Stimulated activated CD8-positive, alpha-beta memory T cell treated with anti-CD3 and anti-CD28 coated beads, Interleukin-7, amount 100 ng/mL, for 4 hours (primary cell): ENCODE data around the gene FCN2.
"Not testable (repeated sequence)": the region's sequence is repeated elsewhere in the genome, so short reads cannot be mapped to it uniquely, and the experiment has no call there.

Experiments
- DNase-seq, 2 donors: peaks; one replicate each; pipeline ENCODE4 v3.0.0-alpha.2; 2020; ENCODE audit warnings: low read depth in 2 of 2

FCN2 gene

DNA sequence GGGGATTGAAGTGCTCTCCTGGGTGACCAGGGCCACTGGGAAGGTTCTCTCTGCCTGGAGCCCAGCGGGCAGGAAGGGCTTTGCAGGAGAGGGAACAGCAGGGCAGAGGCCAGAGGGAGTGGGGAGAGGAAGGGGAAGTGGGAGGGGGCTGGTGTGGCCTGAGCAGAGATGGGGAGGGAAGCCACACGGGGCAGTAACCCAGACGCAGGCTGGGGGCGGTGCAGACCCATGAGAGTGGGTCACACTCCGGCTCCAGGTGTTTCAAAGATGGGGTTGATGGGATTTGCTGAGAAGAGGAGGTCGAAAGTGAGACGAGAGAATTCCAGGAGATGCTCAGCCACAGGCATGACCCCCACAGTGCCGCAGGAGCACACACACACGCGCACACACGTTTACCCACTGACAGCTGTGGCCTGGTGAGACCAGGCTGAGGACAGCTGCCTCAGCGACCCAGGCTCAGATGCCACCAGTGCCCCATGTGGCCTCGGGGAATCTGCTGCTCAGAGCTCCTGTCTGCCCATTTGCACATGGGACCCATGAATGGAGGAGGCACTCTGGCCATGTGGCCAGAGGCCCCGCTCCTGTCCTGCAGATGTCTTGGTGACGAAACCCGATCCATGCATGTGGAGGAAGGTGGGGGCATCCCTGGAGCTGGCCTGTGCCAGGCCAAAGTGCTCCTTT lies 32.7 kb upstream of the FCN2 start:
- no peak for DNase-seq

DNA sequence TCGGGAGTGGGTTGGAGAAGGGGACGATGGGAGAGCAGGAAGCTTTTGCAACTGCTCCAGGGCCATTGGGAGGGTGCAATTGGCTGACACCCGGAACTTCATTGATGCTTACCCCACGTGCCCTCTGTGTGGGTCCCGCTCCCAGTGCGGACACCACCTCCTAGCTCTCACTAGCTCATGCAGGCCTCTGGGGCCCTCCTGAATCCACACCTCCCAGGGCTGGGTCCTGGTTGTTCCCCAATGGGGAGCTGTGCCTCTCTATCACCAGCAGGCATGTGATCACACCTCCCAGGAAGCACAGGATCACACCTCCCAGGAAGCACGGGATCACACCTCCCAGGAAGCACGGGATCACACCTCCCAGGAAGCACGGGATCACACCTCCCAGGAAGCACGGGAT lies 32.1 kb upstream of the FCN2 start:
- no peak for DNase-seq

DNA sequence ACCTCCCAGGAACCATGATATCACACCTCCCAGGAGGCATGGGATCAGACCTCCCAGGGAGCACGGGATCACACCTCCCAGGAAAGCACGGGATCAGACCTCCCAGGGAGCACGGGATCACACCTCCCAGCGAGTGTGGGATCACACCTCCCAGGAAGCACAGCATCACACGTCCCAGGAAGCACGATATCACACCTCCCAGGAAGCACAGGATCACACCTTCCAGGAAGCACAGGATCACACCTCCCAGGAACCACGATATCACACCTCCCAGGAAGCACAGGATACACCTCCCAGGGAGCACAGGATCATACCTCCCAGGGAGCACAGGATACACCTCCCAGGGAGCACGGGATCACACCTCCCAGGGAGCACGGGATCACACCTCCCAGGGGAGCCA lies 30.0 kb upstream of the FCN2 start:
- DNase-seq, result no peak

DNA sequence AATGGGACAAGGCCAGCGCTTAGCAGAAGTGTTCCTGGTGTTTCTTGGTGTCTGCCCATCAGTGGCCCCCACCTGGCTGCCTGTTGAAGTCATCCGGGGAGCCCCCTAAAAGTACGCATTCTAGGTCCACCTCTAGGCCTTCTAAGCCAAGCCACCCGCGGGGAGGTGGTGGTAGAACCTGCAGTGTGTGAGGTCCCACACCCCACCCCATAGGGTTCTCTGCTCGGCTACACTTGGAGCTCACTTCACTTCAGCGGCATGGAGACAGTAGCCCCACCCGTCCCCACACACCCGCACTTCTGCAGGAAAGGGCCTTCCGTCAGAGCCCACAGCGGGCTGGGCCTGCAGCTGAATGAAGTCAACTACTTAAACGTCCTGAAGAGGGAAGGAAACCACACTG lies 29.6 kb upstream of the FCN2 start:
- no peak for DNase-seq

DNA sequence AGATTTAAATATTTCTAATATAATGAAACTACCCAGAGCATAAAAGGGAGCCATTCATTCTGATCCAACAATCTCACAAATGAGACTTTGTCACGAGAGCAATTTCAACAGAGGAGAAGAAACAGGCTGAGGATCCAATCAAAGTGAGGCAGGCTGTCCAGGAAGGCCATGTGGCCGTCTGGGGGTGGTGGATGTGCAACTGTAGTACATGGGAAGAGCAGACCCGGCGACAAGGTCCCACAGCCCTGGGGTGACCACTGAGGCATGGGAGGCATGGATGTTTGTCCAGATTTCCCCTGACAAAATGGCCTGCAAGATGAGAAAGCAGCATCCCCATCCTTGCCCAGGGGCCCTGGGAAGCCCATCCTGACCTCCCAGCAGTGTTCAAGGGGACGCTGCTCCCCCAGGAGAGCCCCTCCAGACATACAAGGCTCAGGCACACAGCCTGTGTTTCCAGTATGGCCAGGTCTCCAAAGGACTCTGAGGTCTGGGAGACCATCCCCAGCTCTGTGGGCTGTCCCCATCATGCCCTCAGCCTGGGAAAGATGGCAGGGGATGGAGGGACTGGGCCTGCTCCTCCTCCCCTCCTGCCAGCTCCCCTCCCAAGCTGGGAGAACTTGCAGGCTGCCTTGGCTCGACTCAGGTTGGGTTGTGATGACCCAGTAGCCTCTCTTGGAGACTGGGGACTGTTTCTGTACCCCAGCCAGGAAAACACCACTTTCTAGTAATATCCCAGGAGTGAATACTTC lies 27.5 kb upstream of the FCN2 start:
- DNase-seq, result no peak

DNA sequence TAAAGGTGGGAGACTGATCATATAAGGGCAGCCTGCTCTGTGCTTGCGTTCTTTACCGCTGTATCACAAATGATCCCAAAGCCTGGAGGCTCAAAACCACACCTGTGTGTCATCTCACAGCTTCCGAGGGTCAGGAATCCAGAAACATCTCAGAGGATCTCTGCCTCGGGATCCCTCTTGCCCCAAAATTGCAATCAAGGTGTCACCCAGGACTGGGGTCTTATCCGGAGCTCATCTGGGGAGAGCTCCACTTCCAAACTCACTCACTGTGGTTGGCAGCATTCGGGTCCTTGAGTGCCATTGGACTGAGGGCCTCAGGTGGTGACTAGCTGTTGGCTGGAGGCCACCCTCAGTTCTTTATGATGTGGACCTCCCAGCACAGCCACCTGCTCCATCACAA lies 26.7 kb upstream of the FCN2 start:
- DNase-seq, result no peak

DNA sequence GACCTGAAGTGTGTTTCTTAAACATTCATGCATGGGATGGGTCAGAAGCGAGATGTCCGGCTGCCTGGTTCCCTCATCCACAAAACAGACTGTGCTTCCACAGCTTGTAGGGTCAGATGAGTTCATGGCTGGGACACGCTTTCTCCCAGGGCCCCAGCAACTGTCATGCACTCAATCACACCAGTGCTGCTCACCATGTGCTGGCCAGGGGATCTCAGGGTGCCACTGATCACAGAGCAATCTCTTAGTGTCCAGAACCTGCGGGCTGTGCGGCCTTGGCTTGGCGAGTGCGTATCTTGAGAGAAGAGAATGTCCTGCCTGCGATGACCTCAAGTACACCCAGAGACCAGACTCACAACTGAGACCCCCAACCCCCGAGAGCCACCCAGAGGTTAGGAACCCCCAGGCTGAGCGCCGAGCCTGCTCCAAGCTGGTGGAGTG lies 26.0 kb upstream of the FCN2 start:
- DNase-seq, result no peak

DNA sequence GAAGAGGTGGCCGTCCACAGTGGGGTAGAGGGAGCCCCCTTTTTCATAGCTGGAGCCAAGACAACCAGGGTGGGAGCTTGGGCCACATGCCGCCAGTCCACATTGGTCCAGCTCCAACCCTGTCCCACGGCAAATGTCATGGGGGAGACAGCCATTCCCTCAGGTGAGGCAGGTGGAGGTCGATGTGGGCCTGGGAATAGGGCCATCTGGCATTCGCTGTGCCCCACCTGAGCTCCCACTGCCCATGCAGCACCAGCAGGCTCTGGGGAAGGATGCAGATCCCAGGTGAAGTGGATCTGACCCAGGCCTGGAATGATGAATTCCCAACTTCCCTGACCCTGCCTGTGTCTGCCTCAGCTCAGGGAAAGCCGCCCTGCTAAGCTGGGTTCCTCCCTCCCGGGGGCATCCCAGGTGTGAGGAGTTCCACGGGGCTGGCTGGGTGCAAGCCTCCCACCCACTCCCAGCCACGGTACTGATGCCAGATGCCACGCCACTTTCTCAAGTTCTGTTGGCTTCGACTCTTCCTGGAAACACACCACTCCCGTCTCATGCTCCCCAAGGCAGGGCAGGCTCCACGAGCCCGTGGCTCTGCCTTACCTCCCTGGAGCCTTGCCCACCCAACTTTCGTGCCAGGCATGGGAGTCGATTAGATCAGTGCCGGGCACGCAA lies 25.2 kb upstream of the FCN2 start:
- no peak for DNase-seq

DNA sequence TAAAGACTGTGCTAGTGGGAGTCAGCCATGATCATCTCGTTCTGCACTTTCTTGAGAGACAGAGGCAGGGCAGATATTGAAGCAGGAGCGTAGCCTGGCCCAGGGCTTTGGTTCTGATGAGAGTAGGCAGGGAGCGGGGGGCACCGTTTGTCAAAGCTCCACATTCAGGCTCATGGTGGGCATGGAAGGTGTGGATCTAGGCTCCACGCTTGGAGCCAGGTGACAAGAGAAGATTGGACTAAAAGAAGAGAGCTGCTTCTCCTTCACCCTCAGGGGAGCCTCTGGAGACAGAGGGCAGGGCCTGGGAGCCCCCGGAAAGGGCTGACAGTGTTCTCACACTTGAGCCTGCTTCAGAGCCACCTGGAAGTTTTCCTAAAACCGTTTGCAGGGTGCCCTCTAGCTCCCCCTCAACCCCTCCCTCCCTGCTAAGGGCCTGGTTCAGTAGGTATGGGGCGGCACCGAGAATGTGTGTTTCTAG lies 24.7 kb upstream of the FCN2 start:
- DNase-seq, result no peak

DNA sequence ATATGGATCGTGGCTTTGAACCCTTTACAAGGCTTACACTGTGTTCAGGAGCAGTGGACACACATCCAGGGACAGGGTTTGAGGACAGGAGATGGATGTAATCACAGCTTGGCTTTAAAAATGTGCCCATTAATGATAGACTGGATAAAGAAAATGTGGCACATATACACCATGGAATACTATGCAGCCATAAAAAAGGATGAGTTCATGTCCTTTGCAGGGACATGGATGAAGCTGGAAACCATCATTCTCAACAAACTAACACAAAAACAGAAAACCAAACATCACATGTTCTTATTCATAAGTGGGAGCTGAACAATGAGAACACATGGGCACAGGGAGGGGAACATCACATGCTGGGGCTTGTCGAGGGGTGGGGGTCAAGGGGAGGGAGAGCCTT lies 23.2 kb upstream of the FCN2 start:
- DNase-seq, result not testable (repeated sequence)

DNA sequence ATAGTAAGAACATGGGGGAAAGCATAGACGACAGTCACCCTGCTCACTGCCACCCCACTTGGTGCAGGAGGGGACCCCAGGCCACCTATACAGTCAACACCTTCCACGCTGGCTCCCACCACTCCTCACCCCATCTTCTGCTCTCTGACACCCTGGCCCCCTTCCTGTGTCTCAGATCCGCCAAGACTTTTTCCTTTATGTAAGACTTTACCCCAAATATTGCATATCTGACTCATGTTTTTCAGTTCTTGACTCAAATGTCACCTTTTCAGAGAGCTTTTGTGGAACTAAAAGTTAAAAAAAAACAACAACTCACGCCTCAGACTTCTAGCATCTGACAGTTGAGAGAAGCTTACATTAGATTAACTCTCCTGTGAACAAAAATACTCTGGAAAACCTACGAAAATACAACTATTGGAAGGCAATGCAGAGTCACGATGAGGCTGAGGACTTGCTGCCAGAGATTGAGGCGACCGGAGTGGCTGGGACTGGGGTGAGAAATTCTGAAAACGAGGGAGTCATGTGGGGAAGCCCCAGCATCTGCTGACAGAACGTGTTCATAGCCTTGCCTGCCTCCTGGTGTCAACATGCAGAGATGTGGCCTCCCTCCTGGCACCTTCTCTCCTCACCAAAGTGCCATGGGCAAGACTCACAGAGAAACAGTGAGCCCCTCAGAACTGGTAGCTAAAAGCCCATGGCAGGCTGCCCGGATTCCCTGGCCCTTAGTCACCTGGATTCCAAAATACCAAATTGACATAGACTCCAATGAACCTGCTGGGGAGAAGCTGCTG lies 22.4 kb upstream of the FCN2 start:
- no peak for DNase-seq

DNA sequence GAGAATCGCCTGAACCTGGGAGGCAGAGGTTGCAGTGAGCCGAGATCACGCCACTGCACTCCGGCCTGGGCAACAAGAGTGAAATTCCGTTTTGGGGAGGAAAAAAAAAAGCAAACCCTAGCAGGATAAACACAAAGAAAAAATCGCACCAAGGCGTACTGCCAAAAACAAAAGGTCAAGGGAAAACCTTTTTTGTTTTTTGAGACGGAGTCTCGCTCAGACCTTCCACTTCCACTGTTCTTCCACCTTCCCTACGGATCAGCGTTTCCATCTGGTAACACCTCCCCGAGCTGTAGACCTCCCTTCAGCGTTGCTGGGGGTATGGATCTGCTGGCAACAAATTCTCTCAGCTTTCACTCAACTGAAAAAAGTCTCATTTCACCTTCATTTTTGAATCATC lies 20.1 kb upstream of the FCN2 start:
- DNase-seq, result no peak

DNA sequence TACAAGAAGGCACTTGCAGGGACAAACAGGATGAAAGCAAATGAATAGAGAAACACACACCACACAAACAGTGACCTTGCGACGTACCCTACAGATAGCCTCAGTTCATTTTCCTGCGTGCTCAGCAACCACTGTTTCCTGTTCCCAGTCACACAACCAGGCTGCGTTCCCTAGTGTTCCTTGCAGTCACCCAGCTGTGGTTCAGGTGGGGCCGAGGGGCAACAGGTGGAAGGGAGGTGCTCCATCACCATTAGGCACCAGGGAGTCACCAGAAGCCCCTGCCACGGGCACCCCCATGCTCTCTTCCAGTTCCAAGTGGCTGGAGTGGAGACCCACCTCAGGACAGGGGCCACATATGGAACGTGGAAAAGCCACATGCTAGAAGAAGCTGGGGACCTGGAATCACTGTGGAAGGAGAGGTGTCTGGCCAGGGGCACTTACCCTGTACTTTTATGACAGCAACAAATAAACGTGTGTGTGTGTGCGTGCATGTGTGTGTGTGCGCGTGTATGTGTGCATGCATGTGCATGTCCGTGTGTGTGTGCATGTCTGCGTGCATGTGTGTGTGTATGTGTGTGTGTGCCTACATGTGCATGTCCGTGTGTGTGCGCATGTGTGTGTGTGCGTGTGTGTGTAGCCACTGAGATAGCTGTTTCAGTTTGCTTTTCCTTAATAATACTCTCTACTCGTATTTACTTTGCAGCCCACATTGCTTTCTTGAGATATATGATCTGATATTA lies 18.8 kb upstream of the FCN2 start:
- no peak for DNase-seq

DNA sequence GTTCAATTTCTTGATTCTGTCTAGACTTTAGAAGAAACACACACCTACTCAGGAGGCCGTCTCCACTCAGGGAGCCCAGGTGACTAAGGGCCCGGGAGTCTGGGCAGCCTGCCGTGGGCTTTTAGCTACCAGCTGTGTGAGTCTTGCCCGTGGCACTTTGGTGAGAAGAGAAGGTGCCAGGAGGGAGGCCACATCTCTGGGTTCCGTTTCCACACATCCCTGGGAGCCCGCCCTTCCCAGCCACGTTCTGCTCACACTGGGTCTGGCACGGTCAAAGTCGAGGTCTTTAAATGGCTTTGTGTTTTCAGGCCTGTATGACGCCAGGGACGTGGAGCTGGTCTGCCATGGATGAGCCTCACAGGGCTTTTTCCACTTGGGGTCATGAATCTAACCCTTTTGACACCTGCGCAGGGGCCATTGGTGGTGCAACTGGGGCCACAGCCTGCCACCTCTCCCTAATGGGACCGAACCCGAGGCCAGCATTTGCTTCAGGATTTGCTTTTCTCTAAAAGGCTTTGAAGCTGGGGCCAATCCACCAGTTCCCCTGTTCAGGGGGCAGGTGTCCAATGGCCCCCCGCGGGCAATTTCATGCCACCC lies 17.2 kb upstream of the FCN2 start:
- DNase-seq, result no peak

DNA sequence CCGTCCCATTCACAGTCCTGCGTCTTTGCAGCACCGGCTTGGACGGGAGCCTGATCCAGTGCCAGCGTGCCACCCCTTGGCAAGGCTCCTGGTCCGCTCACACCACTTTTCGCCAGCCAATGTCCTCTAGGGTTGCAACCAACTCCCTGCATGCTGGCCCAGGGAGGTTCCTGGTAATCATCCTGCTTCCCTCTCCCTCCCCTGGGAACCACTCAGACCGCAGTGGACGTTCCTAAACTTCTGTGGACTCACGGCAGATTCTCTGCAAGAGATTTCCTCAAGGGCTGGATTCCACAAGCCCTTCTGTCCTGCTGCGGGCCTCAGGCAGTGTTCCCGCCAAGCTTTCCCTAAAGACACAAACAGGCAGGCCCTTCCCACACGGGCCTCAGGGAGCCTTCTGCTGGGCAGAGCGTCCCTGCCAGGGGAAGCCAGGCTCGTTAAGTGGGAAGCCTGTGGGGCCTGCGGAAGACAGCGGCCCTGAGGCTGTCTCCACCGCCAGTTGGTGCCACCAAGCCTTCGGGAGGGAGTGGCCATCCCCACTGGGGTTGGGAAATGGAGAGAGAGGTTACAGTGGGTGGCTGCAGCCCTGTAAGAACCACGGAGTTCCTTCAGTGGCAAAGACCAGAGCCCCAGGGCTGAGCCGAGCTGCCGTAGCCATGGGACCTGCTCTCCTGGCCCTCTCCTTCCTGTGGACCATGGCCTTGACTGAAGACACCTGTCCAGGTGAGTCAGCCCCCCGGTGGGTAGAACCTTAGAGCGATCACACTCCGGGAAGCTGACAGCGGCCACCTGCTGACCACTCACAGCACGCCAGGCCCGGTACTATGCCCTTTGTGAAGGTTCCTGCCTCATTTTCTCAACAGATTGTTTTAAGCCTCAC lies 16.4 kb upstream of the FCN2 start:
- DNase-seq, result no peak

DNA sequence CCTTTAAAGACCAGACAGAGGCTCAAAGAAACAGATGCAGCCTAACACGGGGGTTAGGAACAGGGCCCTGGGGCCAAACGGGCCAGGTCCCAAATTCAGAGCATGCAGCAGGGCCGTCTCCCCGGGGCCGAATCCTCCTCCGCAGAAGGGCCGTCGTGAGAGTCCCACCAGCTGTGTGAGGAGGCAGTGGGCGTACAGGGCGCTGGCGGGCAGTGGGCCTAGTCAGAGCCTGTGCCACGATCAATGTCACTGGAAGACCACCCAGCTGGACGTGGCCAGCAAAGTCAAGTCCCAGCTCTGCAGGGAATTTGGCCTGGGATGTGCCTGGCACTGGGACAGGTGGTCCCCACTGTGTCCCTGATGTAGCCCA lies 15.8 kb upstream of the FCN2 start:
- DNase-seq, result no peak

DNA sequence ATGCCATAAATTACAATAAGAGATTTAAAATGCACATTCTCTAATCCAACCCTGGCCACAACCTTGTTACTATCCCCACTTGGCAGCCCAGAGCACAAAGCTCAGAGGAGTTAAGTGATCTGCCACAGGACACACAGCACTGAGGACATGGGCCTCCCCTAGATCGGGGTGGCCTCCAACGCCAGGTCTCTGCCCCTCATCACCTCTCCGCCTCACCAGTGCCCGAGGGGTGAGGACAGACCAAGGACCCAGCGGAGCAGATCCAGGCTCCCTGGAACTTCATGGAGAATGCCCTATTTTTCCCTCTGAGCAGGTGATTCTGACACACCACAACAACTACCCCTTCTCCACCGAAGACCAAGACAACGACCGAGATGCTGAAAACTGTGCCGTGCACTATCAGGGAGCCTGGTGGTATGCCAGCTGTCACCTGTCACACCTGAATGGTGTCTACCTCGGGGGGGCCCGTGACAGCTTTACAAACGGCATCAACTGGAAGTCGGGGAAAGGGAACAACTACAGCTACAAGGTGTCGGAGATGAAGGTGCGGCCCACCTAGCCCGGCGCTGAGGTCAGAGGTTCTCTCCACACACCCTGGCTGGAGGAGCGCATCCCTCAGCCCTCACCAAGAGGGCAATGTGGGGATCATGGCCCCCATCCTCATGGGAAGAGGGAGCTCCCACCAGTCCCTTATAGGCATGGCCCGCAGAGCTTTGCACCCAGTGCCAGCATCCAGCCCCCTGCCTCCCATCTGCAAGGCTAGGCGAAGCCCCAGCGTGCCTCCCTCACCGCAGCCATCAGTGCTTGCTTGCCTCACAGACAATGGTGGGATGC lies 12.5 kb upstream of the FCN2 start:
- no peak for DNase-seq

DNA sequence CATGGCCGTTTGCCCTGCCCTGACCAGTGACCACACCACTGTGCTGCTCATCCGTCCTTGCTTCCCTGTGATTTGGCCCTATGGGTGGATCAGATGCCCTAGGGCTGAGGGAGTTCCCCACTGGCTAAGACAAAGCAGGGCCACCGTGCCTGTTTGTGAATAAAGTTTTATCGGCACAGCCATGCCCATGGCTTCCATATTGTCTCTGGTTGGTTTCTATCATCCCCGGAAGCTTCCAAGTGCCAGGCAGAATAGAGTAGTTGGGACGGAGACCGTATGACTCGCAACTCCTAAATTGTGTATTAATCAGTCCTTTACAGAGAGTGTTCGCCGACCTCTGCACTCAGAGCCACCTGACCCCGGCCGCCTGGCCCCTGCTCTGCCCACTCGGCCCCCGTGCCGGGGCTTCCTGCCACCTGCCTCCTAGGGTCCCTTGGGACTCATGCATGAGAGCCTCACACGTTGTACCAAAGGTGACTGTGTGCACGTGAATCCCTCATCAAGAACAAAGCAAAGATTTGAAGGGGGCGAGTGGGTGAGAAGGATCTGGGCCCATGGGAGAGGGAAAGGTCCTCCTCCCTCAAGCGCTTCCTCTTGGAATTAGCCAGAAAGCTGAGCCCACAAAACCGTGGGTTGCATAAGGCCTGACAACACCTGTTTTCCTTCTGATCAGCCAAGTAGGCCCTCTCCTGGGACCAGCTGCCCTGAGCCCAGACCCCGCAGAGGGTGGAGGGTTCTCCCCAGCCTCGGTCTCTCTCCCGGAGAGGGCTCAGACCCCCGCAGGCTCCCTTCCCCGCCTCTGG lies 11.7 kb upstream of the FCN2 start:
- no peak for DNase-seq
